ENCODE data around the gene ENHO.

- TF ChIP-seq CTCF (IDR thresholded peaks at IDR 0.05) (no peak), POLR2AphosphoS5 (IDR thresholded peaks at IDR 0.05) (no peak), EP300 (IDR thresholded peaks at IDR 0.05) (no peak), POLR2A (IDR thresholded peaks at IDR 0.05) (no peak)
Measured at GRCh38 chr9:34514401-34514800, 8.4 kb downstream of the ENHO start.
